K562 (cell line): Measurements from ENCODE around the gene SLC7A8. TPM values are rescaled to one million over a fixed set of nuclear protein-coding genes. Genes with fewer than 3 reads are reported as not detected.

Source experiments
- COPS2 ChIP-seq: fragments of 450-650 bp; conservative IDR thresholded peaks from 2 replicates; pipeline ENCODE4 v1.6.1; 2016; ENCODE audit warnings: mild to moderate bottlenecking, moderate library complexity
- CTCF ChIP-seq, 3 experiments: IDR thresholded peaks in 2 of 3; conservative IDR thresholded peaks in 1 of 3; 2 replicates each; pipeline ENCODE4 v1.5.1; 2011 to 2012; ENCODE audit warnings: low read length in 3 of 3, mild to moderate bottlenecking in 3 of 3, control low read depth in 2 of 3, improper control_type of control experiment in 1 of 3, inconsistent platforms in 1 of 3, low read depth in 1 of 3, mixed read lengths in 1 of 3, moderate library complexity in 1 of 3; ENCODE audit not compliant: insufficient read depth in 2 of 3
- ELF1 ChIP-seq: fragments of 200-800 bp; sonication (Bioruptor generic); IDR thresholded peaks from 2 replicates; pipeline ENCODE4 v1.6.1; 2016; ENCODE audit warnings: missing genetic modification characterization, missing compliant biosample characterization
- EP300 ChIP-seq: IDR thresholded peaks from 2 replicates; pipeline ENCODE4 v1.6.1; 2012; ENCODE audit warnings: low read length, improper control_type of control experiment
- HDAC1 ChIP-seq, 2 experiments: fragments of 450-650 bp; IDR thresholded peaks; 2 replicates each; pipeline ENCODE4 v1.6.1; 2016 to 2017; ENCODE audit warnings: inconsistent platforms in 1 of 2, mild to moderate bottlenecking in 1 of 2, moderate library complexity in 1 of 2
- ILK ChIP-seq: fragments of 450-650 bp; IDR thresholded peaks from 2 replicates; pipeline ENCODE4 v1.6.1; 2016; ENCODE audit warnings: missing genetic modification characterization, low read depth, mild to moderate bottlenecking, missing compliant biosample characterization, moderate library complexity, borderline replicate concordance
- MECOM ChIP-seq: fragments of 250-450 bp; sonication (Bioruptor Pico); IDR thresholded peaks from 2 replicates; pipeline ENCODE4 v1.8.0; 2022; ENCODE audit warnings: inconsistent platforms
- MIER1 ChIP-seq: fragments of 450-650 bp; IDR thresholded peaks from 2 replicates; pipeline ENCODE4 v1.6.1; 2016; ENCODE audit warnings: antibody characterized with exemption, mild to moderate bottlenecking, low read depth
- MLLT1 ChIP-seq, 2 experiments: fragments of 450-650 bp; IDR thresholded peaks; 2 replicates each; pipeline ENCODE4 v1.6.1; 2016
- MTA2 ChIP-seq: fragments of 450-650 bp; IDR thresholded peaks from 2 replicates; pipeline ENCODE4 v1.6.1; 2016; ENCODE audit warnings: low read depth
- POLR2G ChIP-seq: fragments of 200-400 bp; formaldehyde crosslinking; IDR thresholded peaks from 2 replicates; pipeline ENCODE4 v1.6.1; 2017; ENCODE audit warnings: low read depth, mild to moderate bottlenecking, antibody characterized with exemption, low read length, moderate library complexity
- SAFB2 ChIP-seq: fragments of 200-400 bp; formaldehyde crosslinking; IDR thresholded peaks from 2 replicates; pipeline ENCODE4 v1.6.1; 2018; ENCODE audit warnings: borderline replicate concordance, low read length, low read depth, moderate library complexity; ENCODE audit not compliant: severe bottlenecking
- SMARCB1 ChIP-seq: IDR thresholded peaks from 2 replicates; pipeline ENCODE4 v1.6.1; 2011; ENCODE audit warnings: improper control_type of control experiment, low read depth; ENCODE audit not compliant: insufficient read length
- SMARCE1 ChIP-seq: fragments of 450-650 bp; IDR thresholded peaks from 2 replicates; pipeline ENCODE4 v1.7.1; 2016; ENCODE audit warnings: mild to moderate bottlenecking
- STAG1 ChIP-seq: sonication (generic); formaldehyde crosslinking; IDR thresholded peaks from 2 replicates; pipeline ENCODE4 v1.5.0; 2020; ENCODE audit warnings: missing genetic modification reagents, borderline replicate concordance
- TCF7 ChIP-seq: sonication (generic); IDR thresholded peaks from 2 replicates; pipeline ENCODE4 v1.6.1; 2016; ENCODE audit warnings: antibody characterized with exemption, borderline replicate concordance
- ZNF140 ChIP-seq: fragments of 250-450 bp; sonication (Bioruptor Pico); IDR thresholded peaks from 2 replicates; pipeline ENCODE4 v1.8.0; 2021; ENCODE audit warnings: moderate library complexity, mild to moderate bottlenecking, inconsistent platforms
- ZNF184 ChIP-seq: sonication (generic); formaldehyde crosslinking; IDR thresholded peaks from 2 replicates; pipeline ENCODE4 v1.5.0; 2020; ENCODE audit warnings: missing genetic modification reagents
- ZNF274 ChIP-seq: IDR thresholded peaks from 2 replicates; pipeline ENCODE4 v1.6.1; 2011; ENCODE audit warnings: low read depth, mild to moderate bottlenecking, low read length, moderate library complexity, borderline replicate concordance
- ZNF3 ChIP-seq: fragments of 250-450 bp; sonication (Bioruptor Pico); IDR thresholded peaks from 2 replicates; pipeline ENCODE4 v1.5.0; 2021; ENCODE audit warnings: mild to moderate bottlenecking, moderate library complexity
- ZNF639 ChIP-seq, 2 experiments: fragments of 200-800 bp in 1 of 2; sonication (Bioruptor generic) in 1 of 2; sonication (generic) in 1 of 2; formaldehyde crosslinking in 1 of 2; IDR thresholded peaks in 1 of 2; conservative IDR thresholded peaks in 1 of 2; 2 replicates each; pipeline versions ENCODE4 v1.5.0 to v1.6.1; 2016 to 2020; ENCODE audit warnings: missing compliant biosample characterization in 1 of 2, missing genetic modification characterization in 1 of 2, missing genetic modification reagents in 1 of 2
- polyA plus RNA-seq, 8 experiments: library from polyadenylated mRNA; depleted of rRNA in 4 of 8; stranded (reverse) in 5 of 8; unstranded in 3 of 8; fragments of >200 nt; fragmentation: Nextera tagmentation in 2 of 8; fragmentation: Illumina TruSeq in 1 of 8; extraction: Ambion mirVana in 2 of 8; extraction: Trizol in 1 of 8; gene quantifications; 2 replicates each; pipeline versions ENCODE4 v1.2.1 to v1.2.3, GENCODE V29; 2011 to 2014; ENCODE audit warnings: inconsistent platforms in 1 of 8, missing spikeins in 1 of 8
- total RNA-seq, 7 experiments: library from RNA; depleted of rRNA in 6 of 7; stranded (reverse); fragments of >200 nt in 6 of 7; fragmentation: Illumina TruSeq in 2 of 7; extraction: Trizol in 2 of 7; gene quantifications; 2 replicates each; pipeline versions ENCODE4 v1.2.1 to v1.2.3, GENCODE V29; 2011 to 2021; ENCODE audit warnings: low replicate concordance in 1 of 7
- TF ChIP-seq, protein P1 (sequence below): sonication (generic); formaldehyde crosslinking; IDR thresholded peaks from 2 replicates; pipeline ENCODE4 v1.8.0; 2022; ENCODE audit warnings: missing genetic modification reagents, mild to moderate bottlenecking, moderate library complexity, borderline replicate concordance

Gene SLC7A8
- total and polyA plus RNA-seq, 9 of the 15 experiments (the other 6 are each of a cell fraction or from before 2014, with no cell fraction given): 2.0 to 33.0 (median 6.0) TPM

DNA sequence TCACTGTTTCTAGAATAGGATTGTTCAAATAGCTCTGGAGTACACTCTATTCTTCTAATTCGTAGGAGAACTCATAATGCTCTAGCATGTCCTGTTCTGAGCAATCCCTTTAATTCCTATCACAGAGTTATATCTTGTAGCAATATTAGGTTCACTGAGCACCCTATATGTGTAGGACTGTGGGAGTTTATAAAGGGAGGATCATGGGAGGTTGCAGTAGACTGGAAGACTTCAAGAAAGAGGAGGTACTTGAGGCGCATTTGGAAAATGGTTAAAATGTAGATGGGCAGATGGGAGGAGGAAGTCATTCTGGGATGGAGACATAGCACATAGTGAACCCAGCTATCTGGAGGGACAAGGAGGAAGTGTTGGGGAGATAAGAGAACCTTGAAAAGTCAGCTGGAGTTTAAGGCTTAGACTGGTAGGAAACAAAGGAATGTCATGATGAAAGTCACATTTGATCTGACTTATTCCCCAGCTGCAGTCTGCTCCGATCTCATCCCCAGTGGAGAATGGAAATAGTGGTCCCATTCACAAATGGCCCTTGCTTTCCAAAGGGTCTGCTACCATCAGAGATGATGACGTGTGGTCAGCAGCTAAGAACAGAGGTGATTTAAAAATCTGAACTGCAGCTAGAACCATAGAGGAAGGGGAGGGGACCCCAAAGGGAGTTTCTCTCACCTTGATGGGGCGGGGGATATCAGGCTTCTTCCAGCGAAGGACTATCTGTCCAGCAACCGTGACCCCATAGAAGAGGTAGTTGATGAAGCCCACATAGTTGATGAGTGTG, 54.3 kb downstream of the SLC7A8 start (continued):
- TF ChIP-seq SMARCE1: peak; percentile 78
- peak; percentile 57; the same call in 1 of the 2 replicates for TF ChIP-seq MECOM (CRISPR knock-in tag)
- no peak for TF ChIP-seq COPS2
- no peak for TF ChIP-seq SMARCB1
- TF ChIP-seq ILK (tag): no peak
- peak; percentile 29; the same call in 1 of the 2 replicates for TF ChIP-seq ELF1 (tag)
- no peak for TF ChIP-seq MIER1
- TF ChIP-seq MTA2: peak; percentile 74
- no peak for TF ChIP-seq STAG1 (CRISPR knock-in tag)
- TF ChIP-seq ZNF140 (CRISPR knock-in tag): no peak
- peak in 1 of 2 experiments; percentile 53; a peak in 2 of 4 replicates for TF ChIP-seq HDAC1 (IDR thresholded peaks at IDR 0.05)
- 0 out of 4 replicates have a peak, but pooled peaks of 1 of the 2 experiments have one; percentile 24 for TF ChIP-seq ZNF639 (CRISPR knock-in tag; conservative IDR thresholded peaks at IDR 0.05 in 1 of 2, IDR thresholded peaks at IDR 0.05 in 1 of 2)
- no peak for TF ChIP-seq ZNF3 (CRISPR knock-in tag)
- TF ChIP-seq CTCF (IDR thresholded peaks at IDR 0.05 in 2 of 3, conservative IDR thresholded peaks at IDR 0.05 in 1 of 3; ENCODE audit: insufficient read depth in 2 of 3, low read depth in 1 of 3, low read length in 3 of 3): no peak
- TF ChIP-seq, protein P1, sequence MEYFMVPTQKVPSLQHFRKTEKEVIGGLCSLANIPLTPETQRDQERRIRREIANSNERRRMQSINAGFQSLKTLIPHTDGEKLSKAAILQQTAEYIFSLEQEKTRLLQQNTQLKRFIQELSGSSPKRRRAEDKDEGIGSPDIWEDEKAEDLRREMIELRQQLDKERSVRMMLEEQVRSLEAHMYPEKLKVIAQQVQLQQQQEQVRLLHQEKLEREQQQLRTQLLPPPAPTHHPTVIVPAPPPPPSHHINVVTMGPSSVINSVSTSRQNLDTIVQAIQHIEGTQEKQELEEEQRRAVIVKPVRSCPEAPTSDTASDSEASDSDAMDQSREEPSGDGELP (CRISPR knock-in tag): peak; percentile 49
- TF ChIP-seq POLR2G: no peak
- no peak for TF ChIP-seq MLLT1 (IDR thresholded peaks at IDR 0.05)
- TF ChIP-seq TCF7: no peak
- TF ChIP-seq ZNF184 (CRISPR knock-in tag): no peak
- peak; percentile 74 for TF ChIP-seq EP300
- no peak for TF ChIP-seq SAFB2
- no peak for TF ChIP-seq ZNF274
